HG03354 (cell line): ENCODE data around the gene TUBB4B.

Experiments used
- ATAC-seq: cut with Tn5 transposase; IDR thresholded peaks from one replicate; pipeline ENCODE4 v1.9.1; 2021; ENCODE audit warnings: mild to moderate bottlenecking; ENCODE audit not compliant: unreplicated experiment, poor library complexity, severe bottlenecking

Gene TUBB4B

GRCh38 chr9:137211532-137211931 is 29.6 kb upstream of the TUBB4B start:
- no peak for ATAC-seq

- ATAC-seq, result no peak
Measured at GRCh38 chr9:137212520-137212919, 28.6 kb upstream of the TUBB4B start.

GRCh38 chr9:137213160-137214060 is 27.7 kb upstream of the TUBB4B start:
- no peak for ATAC-seq

GRCh38 chr9:137214620-137215019 is 26.5 kb upstream of the TUBB4B start:
- no peak for ATAC-seq

- ATAC-seq, result no peak
Measured at GRCh38 chr9:137215196-137215986, 25.7 kb upstream of the TUBB4B start.

GRCh38 chr9:137216188-137216965 is 24.7 kb upstream of the TUBB4B start:
- no peak for ATAC-seq

GRCh38 chr9:137217276-137218211 is 23.5 kb upstream of the TUBB4B start:
- no peak for ATAC-seq

- ATAC-seq, result no peak
Measured at GRCh38 chr9:137218212-137218753, 22.8 kb upstream of the TUBB4B start.

GRCh38 chr9:137218754-137219271 is 22.3 kb upstream of the TUBB4B start:
- no peak for ATAC-seq

- ATAC-seq, result no peak
Measured at GRCh38 chr9:137219757-137220316, 21.2 kb upstream of the TUBB4B start.

- ATAC-seq, result no peak
Measured at GRCh38 chr9:137220317-137221094, 20.6 kb upstream of the TUBB4B start.

- no peak for ATAC-seq
Measured at GRCh38 chr9:137221095-137221505, 20.0 kb upstream of the TUBB4B start.

- no peak for ATAC-seq
Measured at GRCh38 chr9:137221506-137222111, 19.5 kb upstream of the TUBB4B start.

GRCh38 chr9:137222190-137223077 is 18.7 kb upstream of the TUBB4B start, which contains the start of gene RNF208:
TSS of gene RNF208 (minus strand) at chr9:137222240. CDS start at chr9:137221212, 1,028 bp downstream.
- no peak for ATAC-seq

GRCh38 chr9:137223078-137223970 is 17.8 kb upstream of the TUBB4B start:
- peak; percentile 74 for ATAC-seq
